Activated T-cell treated with anti-CD3 and anti-CD28 coated beads, Interleukin-2, amount 50 U/mL, for 4 hours (primary cell): Measurements from ENCODE around the gene OPN1SW. TPM values are rescaled to one million over a fixed set of nuclear protein-coding genes. Genes with fewer than 3 reads are reported as not detected.

ENCODE experiments used
- ATAC-seq, 2 donors: fragments of 200-7000 bp; cut with Tn5 transposase; one replicate each; pipeline ENCODE4 v1.10.0; 2021
- DNase-seq: peaks from one replicate; pipeline ENCODE4 v3.0.0-alpha.2; 2020
- H3K27me3 Mint-ChIP-seq: one replicate; pipeline ENCODE4 v1.8.0; 2021; ENCODE audit warnings: low read depth, mixed read lengths
- H3K36me3 Mint-ChIP-seq: one replicate; pipeline ENCODE4 v1.8.0; 2022; ENCODE audit warnings: mixed read lengths; ENCODE audit not compliant: insufficient read depth
- H3K4me1 Mint-ChIP-seq: one replicate; pipeline ENCODE4 v1.8.0; 2021; ENCODE audit warnings: low read depth, mixed read lengths
- H3K4me3 Mint-ChIP-seq: one replicate; pipeline ENCODE4 v1.8.0; 2021; ENCODE audit warnings: mild to moderate bottlenecking, moderate library complexity, mixed read lengths
- H3K9me3 Mint-ChIP-seq: one replicate; pipeline ENCODE4 v1.8.0; 2021; ENCODE audit warnings: mixed read lengths
- total RNA-seq, 3 donors: library from RNA; stranded (reverse); gene quantifications; one replicate each; pipeline ENCODE4 v1.2.1, GENCODE V29; 2021

Gene OPN1SW
- not detected for total RNA-seq

- H3K4me1 Mint-ChIP-seq, result peaks cover 10% of the 10 kb centered on the region
- H3K4me3 Mint-ChIP-seq, result no peak within 1 kb of the TSS
- H3K9me3 Mint-ChIP-seq, result peaks cover 19% of the 10 kb centered on the region
- no peak for ATAC-seq
- no peaks in the 10 kb centered on the region for H3K27me3 Mint-ChIP-seq
- no peak for DNase-seq
- H3K36me3 Mint-ChIP-seq, result peaks cover 23% of the 10 kb centered on the region
Observed at GRCh38 chr7:128775744-128776474, at the start of gene OPN1SW. Gene OPN1SW (minus strand): TSS chr7:128775794. CDS start chr7:128775781, 13 bp downstream.

DNA sequence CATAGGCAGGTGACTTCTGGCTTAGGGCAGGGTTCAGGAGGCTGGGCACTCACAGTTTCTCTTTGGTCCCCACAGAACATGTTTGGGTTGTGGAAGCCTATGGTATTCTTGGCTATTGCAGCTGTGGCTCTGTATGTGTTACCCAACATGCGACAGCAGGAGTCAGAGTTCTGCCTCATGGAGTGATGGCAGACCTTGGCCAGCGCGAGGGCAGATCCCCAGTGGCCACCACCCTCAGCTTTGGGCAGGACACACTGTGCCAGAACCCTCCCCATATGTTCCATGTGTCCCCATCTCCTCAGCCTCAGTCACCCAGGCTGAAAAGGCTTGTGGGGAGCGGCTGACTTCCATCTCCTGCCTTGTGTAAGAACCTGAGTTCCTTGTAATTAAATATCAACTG lies 46.1 kb upstream of the OPN1SW start:
- ATAC-seq (no peak), DNase-seq (no peak)
- Mint-ChIP-seq H3K27me3 (peaks cover 4% of the 10 kb centered on the region), H3K4me1 (peaks cover 4% of the 10 kb centered on the region), H3K36me3 (no peaks in the 10 kb centered on the region), H3K9me3 (no peaks in the 10 kb centered on the region), H3K4me3 (no peak overlapping the region)

DNA sequence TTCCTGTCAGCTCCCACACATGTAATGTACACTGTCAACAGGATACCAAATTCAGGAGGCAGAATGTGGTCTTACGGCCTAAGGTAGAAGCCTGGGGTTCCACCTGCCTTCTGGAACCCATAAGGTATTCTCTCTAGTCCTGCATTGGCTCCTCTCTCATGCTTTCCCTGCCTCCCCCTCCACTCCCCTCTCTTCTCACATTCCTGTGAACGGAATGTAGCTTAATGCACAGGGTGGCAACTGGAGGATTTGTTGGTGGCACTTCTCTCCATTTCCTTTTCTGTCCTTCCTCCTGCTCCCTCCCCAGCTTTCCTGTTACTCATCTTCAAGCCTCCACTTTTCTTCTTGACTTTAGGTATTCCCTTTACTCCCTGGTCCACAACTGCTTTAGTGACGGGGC lies 43.1 kb upstream of the OPN1SW start:
- DNase-seq, result no peak
- peaks cover 3% of the 10 kb centered on the region for H3K27me3 Mint-ChIP-seq
- H3K9me3 Mint-ChIP-seq, result no peaks in the 10 kb centered on the region

GRCh38 chr7:128815289-128815942 lies 39.8 kb upstream of the OPN1SW start:
- Mint-ChIP-seq H3K36me3 (no peaks in the 10 kb centered on the region), H3K9me3 (no peaks in the 10 kb centered on the region), H3K4me3 (no peak overlapping the region), H3K27me3 (peaks cover 3% of the 10 kb centered on the region), H3K4me1 (peaks cover 4% of the 10 kb centered on the region)
- no peak for ATAC-seq
- DNase-seq, result no peak

More for the DNA sequence above, 43.1 kb upstream of the OPN1SW start:
- Mint-ChIP-seq H3K36me3 (no peaks in the 10 kb centered on the region), H3K4me3 (no peak overlapping the region), H3K4me1 (peaks cover 4% of the 10 kb centered on the region)
- no peak for ATAC-seq

DNA sequence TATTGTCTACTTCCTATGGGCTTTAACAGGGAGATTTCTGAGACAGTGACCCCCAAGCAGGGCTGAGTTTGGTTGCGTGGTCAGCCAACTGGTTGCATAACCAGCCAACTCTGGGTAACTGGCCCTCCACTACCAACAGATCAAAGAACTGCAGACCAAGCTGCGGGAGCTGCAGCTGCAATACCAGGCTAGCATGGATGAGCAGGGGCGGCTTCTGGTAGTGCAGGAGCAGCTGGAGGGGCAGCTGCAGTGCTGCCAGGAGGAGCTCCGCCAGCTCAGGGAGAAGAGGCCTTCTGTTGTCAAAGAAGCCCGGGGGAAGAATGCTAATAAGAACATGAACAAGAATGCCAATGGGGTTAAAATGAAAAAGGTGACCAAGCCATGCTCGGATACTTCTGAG lies 38.9 kb upstream of the OPN1SW start:
- Mint-ChIP-seq H3K36me3 (no peaks in the 10 kb centered on the region), H3K4me1 (no peaks in the 10 kb centered on the region), H3K4me3 (no peak overlapping the region), H3K9me3 (no peaks in the 10 kb centered on the region), H3K27me3 (peaks cover 3% of the 10 kb centered on the region)
- ATAC-seq (no peak), DNase-seq (no peak)

DNA sequence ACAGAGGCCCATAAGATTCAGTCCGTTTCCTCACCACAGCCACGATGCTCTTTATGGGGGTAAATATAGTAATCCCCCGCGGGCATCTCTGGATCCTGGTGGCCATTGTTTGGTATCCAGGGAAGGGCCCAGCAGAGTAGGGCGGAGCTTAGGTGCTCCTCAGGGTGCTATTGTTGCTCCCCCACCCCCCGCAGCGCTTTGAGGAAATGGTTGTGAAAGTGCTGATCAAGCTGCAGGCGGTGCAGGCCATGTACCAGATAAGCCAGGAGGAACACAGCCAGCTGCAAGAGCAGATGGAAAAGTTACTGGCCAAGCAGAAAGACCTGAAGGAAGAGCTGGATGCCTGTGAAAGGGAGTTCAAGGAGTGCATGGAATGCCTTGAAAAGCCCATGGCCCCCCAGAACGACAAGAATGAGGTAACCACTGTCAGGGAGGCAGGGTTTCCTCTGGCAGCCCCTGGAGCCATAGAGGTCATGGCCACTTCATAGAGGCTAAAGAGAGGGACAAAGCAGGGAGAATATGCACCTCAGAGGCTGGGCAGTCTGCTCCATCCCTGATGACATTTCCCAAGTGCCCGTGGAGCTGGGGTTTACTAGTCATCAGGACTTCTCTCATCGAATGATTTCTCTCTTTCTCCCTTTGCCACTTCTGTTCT lies 37.0 kb upstream of the OPN1SW start:
- ATAC-seq, result no peak
- peaks cover 2% of the 10 kb centered on the region for H3K36me3 Mint-ChIP-seq
- no peaks in the 10 kb centered on the region for H3K4me1 Mint-ChIP-seq
- no peak for DNase-seq
- H3K27me3 Mint-ChIP-seq, result peaks cover 3% of the 10 kb centered on the region
- H3K9me3 Mint-ChIP-seq, result no peaks in the 10 kb centered on the region
- no peak overlapping the region for H3K4me3 Mint-ChIP-seq

GRCh38 chr7:128811631-128812430 lies 36.2 kb upstream of the OPN1SW start:
- ATAC-seq (no peak), DNase-seq (no peak)
- peaks cover 2% of the 10 kb centered on the region for H3K36me3 Mint-ChIP-seq
- H3K4me1 Mint-ChIP-seq, result no peaks in the 10 kb centered on the region
- no peak overlapping the region for H3K4me3 Mint-ChIP-seq
- peaks cover 3% of the 10 kb centered on the region for H3K27me3 Mint-ChIP-seq
- no peaks in the 10 kb centered on the region for H3K9me3 Mint-ChIP-seq

DNA sequence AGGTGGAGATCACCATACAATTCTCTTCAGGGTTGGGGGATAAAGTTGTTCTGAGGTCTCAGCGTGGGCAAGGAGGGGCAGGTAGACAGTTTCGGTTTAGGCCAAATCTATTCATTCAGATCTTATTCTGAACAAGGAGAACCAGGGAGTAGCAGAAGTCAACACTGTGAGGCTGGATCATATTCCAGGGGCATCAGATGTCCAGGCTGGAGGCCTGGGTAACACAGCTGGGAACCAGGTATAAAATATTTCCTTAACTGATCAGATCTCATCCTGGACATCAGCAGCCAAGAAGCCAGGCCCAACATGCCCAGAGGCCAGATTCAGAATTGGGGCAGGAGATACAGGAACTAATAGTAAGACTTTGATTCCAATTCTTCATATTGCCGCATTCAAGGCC lies 35.4 kb upstream of the OPN1SW start:
- ATAC-seq (no peak), DNase-seq (no peak)
- no peaks in the 10 kb centered on the region for H3K4me1 Mint-ChIP-seq
- peaks cover 8% of the 10 kb centered on the region for H3K36me3 Mint-ChIP-seq
- H3K4me3 Mint-ChIP-seq, result no peak overlapping the region
- H3K27me3 Mint-ChIP-seq, result peaks cover 3% of the 10 kb centered on the region
- H3K9me3 Mint-ChIP-seq, result no peaks in the 10 kb centered on the region

DNA sequence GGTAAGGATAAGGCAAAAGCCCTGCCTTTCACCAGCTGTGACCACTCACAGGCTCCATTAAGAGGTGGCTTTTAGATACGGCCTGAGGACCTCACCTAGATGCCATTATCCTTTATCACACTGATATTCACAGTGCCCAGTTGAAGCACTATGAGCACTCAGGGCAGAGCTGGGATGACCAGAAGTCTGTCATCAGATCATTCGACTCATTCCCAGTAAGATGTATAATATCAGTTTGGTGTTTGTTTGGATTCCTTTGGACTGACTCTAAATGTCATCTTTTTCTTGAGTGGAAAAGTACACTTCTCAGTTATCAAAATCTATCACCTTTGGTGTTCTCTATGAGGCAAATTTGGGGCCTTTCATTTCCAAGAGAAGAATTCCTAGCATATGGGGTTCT lies 34.9 kb upstream of the OPN1SW start:
- peaks cover 2% of the 10 kb centered on the region for H3K27me3 Mint-ChIP-seq
- H3K9me3 Mint-ChIP-seq, result no peaks in the 10 kb centered on the region
- peaks cover 9% of the 10 kb centered on the region for H3K36me3 Mint-ChIP-seq
- ATAC-seq (no peak), DNase-seq (no peak)
- H3K4me1 Mint-ChIP-seq, result no peaks in the 10 kb centered on the region
- no peak overlapping the region for H3K4me3 Mint-ChIP-seq

- Mint-ChIP-seq H3K9me3 (no peaks in the 10 kb centered on the region), H3K4me1 (no peaks in the 10 kb centered on the region)
Observed at GRCh38 chr7:128809363-128809762, 33.8 kb upstream of the OPN1SW start.

GRCh38 chr7:128807191-128807590 lies 31.6 kb upstream of the OPN1SW start:
- peaks cover 10% of the 10 kb centered on the region for H3K36me3 Mint-ChIP-seq
- ATAC-seq (no peak), DNase-seq (no peak)
- H3K4me3 Mint-ChIP-seq, result no peak overlapping the region
- no peaks in the 10 kb centered on the region for H3K27me3 Mint-ChIP-seq
- no peaks in the 10 kb centered on the region for H3K9me3 Mint-ChIP-seq
- no peaks in the 10 kb centered on the region for H3K4me1 Mint-ChIP-seq

More at GRCh38 chr7:128809363-128809762, 33.8 kb upstream of the OPN1SW start:
- no peak for ATAC-seq
- H3K4me3 Mint-ChIP-seq, result no peak overlapping the region
- peaks cover 10% of the 10 kb centered on the region for H3K36me3 Mint-ChIP-seq
- H3K27me3 Mint-ChIP-seq, result no peaks in the 10 kb centered on the region
- DNase-seq, result no peak

GRCh38 chr7:128805225-128805624 lies 29.6 kb upstream of the OPN1SW start:
- Mint-ChIP-seq H3K27me3 (no peaks in the 10 kb centered on the region), H3K9me3 (no peaks in the 10 kb centered on the region), H3K4me3 (no peak overlapping the region), H3K36me3 (peaks cover 10% of the 10 kb centered on the region), H3K4me1 (no peaks in the 10 kb centered on the region)
- no peak for ATAC-seq
- DNase-seq, result no peak

GRCh38 chr7:128804484-128804883 lies 28.9 kb upstream of the OPN1SW start:
- Mint-ChIP-seq H3K4me3 (no peak overlapping the region), H3K4me1 (no peaks in the 10 kb centered on the region), H3K36me3 (peaks cover 10% of the 10 kb centered on the region), H3K9me3 (no peaks in the 10 kb centered on the region), H3K27me3 (no peaks in the 10 kb centered on the region)
- DNase-seq (no peak), ATAC-seq (no peak)

- no peak for DNase-seq
- no peaks in the 10 kb centered on the region for H3K4me1 Mint-ChIP-seq
- H3K36me3 Mint-ChIP-seq, result peaks cover 8% of the 10 kb centered on the region
- H3K27me3 Mint-ChIP-seq, result no peaks in the 10 kb centered on the region
- no peaks in the 10 kb centered on the region for H3K9me3 Mint-ChIP-seq
- no peak for ATAC-seq
- H3K4me3 Mint-ChIP-seq, result no peak overlapping the region
Observed at GRCh38 chr7:128801667-128802418, 26.2 kb upstream of the OPN1SW start.
